Measurements from ENCODE around the gene TNIP1.

TNIP1 gene, protein sequence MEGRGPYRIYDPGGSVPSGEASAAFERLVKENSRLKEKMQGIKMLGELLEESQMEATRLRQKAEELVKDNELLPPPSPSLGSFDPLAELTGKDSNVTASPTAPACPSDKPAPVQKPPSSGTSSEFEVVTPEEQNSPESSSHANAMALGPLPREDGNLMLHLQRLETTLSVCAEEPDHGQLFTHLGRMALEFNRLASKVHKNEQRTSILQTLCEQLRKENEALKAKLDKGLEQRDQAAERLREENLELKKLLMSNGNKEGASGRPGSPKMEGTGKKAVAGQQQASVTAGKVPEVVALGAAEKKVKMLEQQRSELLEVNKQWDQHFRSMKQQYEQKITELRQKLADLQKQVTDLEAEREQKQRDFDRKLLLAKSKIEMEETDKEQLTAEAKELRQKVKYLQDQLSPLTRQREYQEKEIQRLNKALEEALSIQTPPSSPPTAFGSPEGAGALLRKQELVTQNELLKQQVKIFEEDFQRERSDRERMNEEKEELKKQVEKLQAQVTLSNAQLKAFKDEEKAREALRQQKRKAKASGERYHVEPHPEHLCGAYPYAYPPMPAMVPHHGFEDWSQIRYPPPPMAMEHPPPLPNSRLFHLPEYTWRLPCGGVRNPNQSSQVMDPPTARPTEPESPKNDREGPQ

DNA sequence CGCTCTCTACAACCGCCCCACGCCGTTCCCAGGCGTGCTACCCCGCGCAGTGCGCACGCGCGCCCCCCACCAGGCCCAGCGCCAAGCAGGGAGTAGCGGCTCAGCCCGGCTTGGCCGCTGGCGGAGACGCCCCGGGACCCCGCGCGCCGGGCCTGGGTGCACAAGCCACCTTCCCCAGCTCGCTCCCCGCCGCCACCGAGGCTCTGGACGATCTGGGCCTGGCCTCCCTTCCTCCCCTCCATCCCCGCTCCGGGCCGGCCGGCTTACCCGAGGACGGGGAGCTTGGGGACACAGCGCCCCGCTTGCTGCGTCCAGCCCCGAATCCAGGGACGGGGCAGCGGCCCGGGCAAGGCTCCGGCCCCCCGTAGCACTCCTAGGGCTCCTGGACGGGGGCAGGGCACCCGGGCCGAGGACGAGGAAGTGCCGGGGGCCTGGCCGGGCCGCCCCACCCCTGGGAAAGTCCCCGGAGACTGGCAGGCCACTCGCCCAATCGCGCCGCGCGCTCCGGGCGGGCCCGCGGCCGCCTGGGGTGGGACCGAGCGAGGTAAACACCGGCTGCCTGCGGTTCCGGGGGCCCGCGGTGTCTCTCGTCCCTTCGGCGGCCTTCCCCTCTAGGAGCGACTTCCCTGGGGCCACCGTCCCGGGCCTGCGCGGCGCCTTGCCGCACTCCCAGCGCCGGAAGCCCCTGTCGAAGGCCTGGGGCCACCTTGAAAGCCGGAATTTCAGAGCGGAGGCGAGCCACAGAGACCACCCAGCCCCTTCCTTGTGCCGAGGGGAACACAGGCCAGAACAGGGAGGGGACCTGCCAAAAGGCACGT is at the start of gene TNIP1:
TNIP1 (minus strand) TSS at position 422 of the 818 bp plus-strand sequence. CDS start 15,939 bp downstream, outside the sequence.
- Histone ChIP-seq H3K36me3 (peaks cover 35% of the 10 kb centered on the region), H3K27me3 (no peaks in the 10 kb centered on the region), H3K4me1 (peaks cover 63% of the 10 kb centered on the region), H3K4me2 (peak within 1 kb of the TSS; percentile 87), H3K9me3 (no peaks in the 10 kb centered on the region), H3K9ac (peak within 1 kb of the TSS; percentile 94), H3K4me3 (peak within 1 kb of the TSS; percentile 93), H4K20me1 (peaks cover 46% of the 10 kb centered on the region), H3K27ac (peak within 1 kb of the TSS; percentile 93)
- TF ChIP-seq Cebpa-rat (IDR thresholded peaks at IDR 0.05): no peak

DNA sequence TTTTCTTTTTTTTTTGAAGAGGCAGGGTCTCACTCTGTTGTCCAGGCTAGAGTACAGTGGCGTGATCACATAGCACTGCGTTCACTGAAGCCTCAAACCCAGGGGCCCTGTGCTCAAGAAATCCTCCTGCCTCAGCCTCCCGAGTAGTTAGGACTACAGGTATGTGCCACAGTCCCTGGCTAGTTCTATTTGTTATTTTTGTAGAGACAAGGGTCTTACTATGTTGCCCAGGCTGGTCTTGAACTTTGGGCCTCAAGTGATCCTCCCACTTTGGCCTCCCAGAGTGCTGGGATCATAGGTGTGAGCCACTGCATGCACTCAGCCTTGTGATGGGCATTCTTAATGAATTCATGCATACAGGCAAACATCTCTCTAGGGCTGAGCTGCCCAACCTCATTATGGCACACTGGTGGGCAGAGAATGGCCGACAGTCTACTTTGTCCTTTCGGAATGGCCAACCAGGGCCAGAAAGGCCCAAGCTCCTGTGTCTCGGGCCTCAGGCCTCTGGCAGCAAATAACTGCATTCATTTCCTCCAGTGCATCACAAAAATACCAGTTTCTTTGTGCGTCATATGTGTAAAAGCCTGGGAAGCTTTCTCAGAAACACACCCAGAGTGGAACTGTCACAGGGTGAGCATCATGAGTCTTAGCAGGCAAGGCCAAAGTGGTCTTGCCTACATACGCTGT is 49.5 kb upstream of the TNIP1 start:
- H4K20me1 ChIP-seq: peaks cover 4% of the 10 kb centered on the region; the same call in 1 of the 2 replicates
- H3K36me3 ChIP-seq: peaks cover 90% of the 10 kb centered on the region
- no peaks in the 10 kb centered on the region for H3K27me3 ChIP-seq
- no peak overlapping the region for H3K4me3 ChIP-seq
- H3K4me1 ChIP-seq: peaks cover 31% of the 10 kb centered on the region
- no peak overlapping the region for H3K9ac ChIP-seq
- H3K9me3 ChIP-seq: no peaks in the 10 kb centered on the region
- H3K4me2 ChIP-seq: no peak overlapping the region
- H3K27ac ChIP-seq: no peak overlapping the region
- no peak for TF ChIP-seq Cebpa-rat (IDR thresholded peaks at IDR 0.05)

DNA sequence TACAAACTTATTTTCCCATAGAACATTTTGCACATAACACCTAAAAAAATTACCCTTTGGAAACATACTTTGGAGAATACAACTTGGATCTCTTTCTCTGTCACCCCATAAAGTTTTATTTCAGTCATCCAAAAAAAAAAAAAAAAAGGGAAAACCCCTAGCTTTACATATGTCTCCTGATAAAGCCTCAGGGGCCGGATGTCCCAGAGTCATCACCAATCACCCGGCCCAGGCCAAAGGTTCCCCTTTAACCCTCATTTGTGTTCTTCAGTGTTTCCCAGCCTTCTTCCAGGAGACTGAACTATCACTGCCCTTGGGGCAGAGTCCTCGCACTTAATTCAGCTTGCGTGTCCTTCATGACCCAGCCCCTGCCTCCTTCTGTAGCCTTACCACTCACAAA is 48.0 kb upstream of the TNIP1 start:
- Histone ChIP-seq H3K4me2 (no peak overlapping the region), H3K36me3 (peaks cover 75% of the 10 kb centered on the region), H3K27me3 (no peaks in the 10 kb centered on the region), H3K9ac (no peak overlapping the region), H3K9me3 (no peaks in the 10 kb centered on the region), H3K27ac (no peak overlapping the region), H4K20me1 (peaks cover 8% of the 10 kb centered on the region), H3K4me3 (no peak overlapping the region), H3K4me1 (peaks cover 47% of the 10 kb centered on the region)
- no peak for TF ChIP-seq Cebpa-rat (IDR thresholded peaks at IDR 0.05)

DNA sequence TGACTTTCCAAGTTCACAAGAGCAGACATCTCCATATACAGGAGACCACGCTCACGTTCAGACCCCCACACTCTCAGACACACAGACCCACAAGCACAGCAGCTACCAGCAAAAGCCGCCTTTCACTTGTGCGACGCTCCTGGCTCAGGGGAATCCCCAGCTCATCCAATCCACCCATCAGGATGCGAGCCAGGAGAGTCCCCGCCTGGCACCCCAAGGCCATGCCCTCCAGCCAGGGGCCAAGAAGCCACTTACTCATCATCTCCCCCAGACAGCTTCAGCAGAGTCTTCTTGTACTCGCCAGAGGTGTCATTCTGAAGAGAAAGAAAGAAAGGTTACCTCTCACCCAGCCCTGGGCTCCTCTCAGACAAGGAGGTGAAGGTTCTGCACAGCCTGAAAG is 47.1 kb upstream of the TNIP1 start:
- Histone ChIP-seq H3K36me3 (peaks cover 72% of the 10 kb centered on the region), H3K27me3 (no peaks in the 10 kb centered on the region), H3K4me2 (no peak overlapping the region), H4K20me1 (peaks cover 14% of the 10 kb centered on the region), H3K27ac (no peak overlapping the region), H3K9ac (no peak overlapping the region), H3K4me3 (no peak overlapping the region), H3K9me3 (no peaks in the 10 kb centered on the region), H3K4me1 (peaks cover 56% of the 10 kb centered on the region)
- no peak for TF ChIP-seq Cebpa-rat (IDR thresholded peaks at IDR 0.05)

DNA sequence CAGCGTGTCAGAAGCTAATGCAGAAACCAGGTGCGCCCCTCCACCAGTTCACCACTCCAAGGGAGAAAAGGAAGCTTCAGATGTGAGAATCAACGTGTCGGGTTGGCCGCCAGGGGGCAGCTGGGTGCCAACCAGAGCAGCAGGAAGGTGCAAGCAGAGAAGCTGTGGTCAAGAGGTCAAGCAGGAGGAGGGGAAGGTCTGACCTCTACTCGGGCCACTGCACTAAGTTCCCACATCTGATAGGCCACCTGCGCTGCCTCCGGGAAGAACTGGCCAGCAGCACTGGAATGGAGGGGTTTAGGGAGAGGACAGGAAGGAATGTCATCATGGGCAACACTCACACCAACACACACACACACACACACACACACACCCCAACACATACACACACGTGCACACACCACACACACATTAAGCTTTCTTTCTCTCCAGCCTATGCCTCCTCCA is 45.4 kb upstream of the TNIP1 start:
- H3K4me1 ChIP-seq: peaks cover 49% of the 10 kb centered on the region
- peak overlapping the region; percentile 79 for H3K4me2 ChIP-seq

DNA sequence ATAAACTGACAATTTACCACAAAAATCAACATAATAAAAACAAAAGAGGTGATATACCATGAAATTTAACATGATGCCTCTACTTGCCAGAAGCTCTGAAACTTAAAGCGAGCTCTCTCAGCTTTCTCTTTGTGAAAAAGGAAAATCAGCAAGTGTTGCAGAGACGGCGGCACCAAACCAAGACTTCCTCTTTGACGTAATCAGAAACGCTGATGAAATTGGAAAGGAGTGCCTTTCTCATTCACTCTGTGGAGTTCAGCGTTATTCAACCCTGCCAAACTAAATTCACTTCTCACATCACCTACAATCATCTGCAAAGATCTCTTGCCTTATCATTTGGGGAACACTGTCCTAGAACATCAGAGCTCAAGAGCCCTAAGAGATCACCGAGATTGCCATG is 44.6 kb upstream of the TNIP1 start:
- H3K4me2 ChIP-seq: peak overlapping the region; percentile 79

More for the DNA sequence above, 45.4 kb upstream of the TNIP1 start:
- Histone ChIP-seq H3K9me3 (no peaks in the 10 kb centered on the region), H3K4me3 (no peak overlapping the region), H3K36me3 (peaks cover 74% of the 10 kb centered on the region), H3K9ac (no peak overlapping the region), H3K27me3 (no peaks in the 10 kb centered on the region), H4K20me1 (peaks cover 14% of the 10 kb centered on the region), H3K27ac (no peak overlapping the region)
- no peak for TF ChIP-seq Cebpa-rat (IDR thresholded peaks at IDR 0.05)

DNA sequence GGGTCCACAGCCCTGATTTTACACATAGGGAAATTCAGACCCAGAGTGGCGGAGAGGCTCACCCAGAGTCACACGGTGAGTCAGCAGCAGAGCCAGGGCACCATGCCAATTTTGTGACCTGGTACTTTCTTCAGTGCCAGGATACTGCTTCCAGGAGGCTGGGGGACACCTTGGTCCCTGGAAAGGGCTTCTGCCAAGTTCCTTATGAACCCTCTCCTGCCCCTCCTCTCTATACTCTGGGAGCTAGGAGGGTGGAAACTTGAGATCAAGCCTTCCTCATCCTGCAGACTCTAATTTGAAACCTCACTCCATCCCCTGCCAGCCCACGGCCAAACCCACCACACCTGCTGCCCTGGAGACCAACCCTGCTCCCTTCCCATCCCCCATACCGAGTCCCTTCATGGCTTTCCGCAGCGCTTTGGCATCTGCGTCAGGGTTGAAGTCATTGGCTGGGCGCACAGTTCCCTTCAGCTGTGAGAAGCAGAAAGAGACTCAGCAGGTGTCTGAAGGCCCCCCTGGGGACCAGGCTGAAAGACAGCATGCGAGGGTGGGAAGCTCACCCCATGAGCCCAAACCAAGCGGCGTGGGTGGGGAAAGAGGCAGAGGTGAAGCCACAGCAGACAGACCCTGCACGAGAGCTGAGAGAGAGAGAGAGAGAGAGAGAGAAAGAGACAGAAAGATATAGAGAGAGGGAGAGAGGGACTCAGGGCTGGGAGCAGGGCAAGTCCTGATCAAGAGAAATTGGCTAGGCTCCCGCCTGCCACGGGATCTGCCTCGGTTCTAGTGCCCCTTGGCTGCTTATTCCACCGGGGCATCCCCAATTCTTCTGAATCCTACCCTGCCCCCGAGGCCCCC is 43.3 kb upstream of the TNIP1 start:
- H3K27me3 ChIP-seq: no peaks in the 10 kb centered on the region
- peak overlapping the region; percentile 79 for H3K4me2 ChIP-seq
- no peaks in the 10 kb centered on the region for H3K9me3 ChIP-seq
- peak overlapping the region; percentile 19; the same call in 1 of the 2 replicates for H3K4me3 ChIP-seq
- peaks cover 14% of the 10 kb centered on the region for H4K20me1 ChIP-seq
- peak overlapping the region; percentile 49 for H3K27ac ChIP-seq
- peaks cover 74% of the 10 kb centered on the region for H3K36me3 ChIP-seq
- H3K4me1 ChIP-seq: peaks cover 41% of the 10 kb centered on the region
- TF ChIP-seq Cebpa-rat (IDR thresholded peaks at IDR 0.05): no peak
- peak overlapping the region; percentile 7; the same call in 1 of the 2 replicates for H3K9ac ChIP-seq

More for the DNA sequence above, 44.6 kb upstream of the TNIP1 start:
- peaks cover 41% of the 10 kb centered on the region for H3K4me1 ChIP-seq
- no peaks in the 10 kb centered on the region for H3K9me3 ChIP-seq
- no peak for TF ChIP-seq Cebpa-rat (IDR thresholded peaks at IDR 0.05)
- H3K4me3 ChIP-seq: no peak overlapping the region
- H3K36me3 ChIP-seq: peaks cover 74% of the 10 kb centered on the region
- peaks cover 14% of the 10 kb centered on the region for H4K20me1 ChIP-seq
- no peak overlapping the region for H3K9ac ChIP-seq
- H3K27ac ChIP-seq: 0 out of 2 replicates have a peak overlapping the region, but pooled peaks have one; percentile 18
- H3K27me3 ChIP-seq: no peaks in the 10 kb centered on the region

DNA sequence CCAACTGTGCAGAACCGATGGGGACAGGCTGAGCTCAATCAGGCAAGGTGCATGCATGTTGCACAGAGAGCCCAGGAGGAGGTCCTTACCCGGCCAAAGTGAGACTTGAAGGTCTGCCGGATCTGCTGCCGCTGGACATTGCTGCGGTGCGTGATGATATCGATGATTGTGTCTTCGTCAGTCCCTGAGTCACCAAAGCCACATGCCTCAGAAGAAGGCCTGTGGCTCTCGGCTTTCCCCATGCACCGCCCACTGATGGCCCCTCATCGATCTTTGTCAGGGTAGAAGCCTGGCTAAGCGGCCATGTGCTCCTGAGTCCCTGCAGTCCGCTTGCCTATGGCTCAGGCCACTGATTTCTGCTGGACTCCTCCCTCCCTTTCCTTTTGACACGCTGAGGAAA is 42.0 kb upstream of the TNIP1 start:
- TF ChIP-seq Cebpa-rat (IDR thresholded peaks at IDR 0.05): no peak
- peaks cover 46% of the 10 kb centered on the region for H3K4me1 ChIP-seq
- H3K36me3 ChIP-seq: peaks cover 74% of the 10 kb centered on the region
- peak overlapping the region; percentile 49; the same call in 1 of the 2 replicates for H3K27ac ChIP-seq
- H3K4me2 ChIP-seq: peak overlapping the region; percentile 79; the same call in 1 of the 2 replicates
- H3K27me3 ChIP-seq: no peaks in the 10 kb centered on the region
- H3K9ac ChIP-seq: no peak overlapping the region
- no peaks in the 10 kb centered on the region for H3K9me3 ChIP-seq
- H3K4me3 ChIP-seq: no peak overlapping the region
- H4K20me1 ChIP-seq: peaks cover 14% of the 10 kb centered on the region
